Measurements from ENCODE around the gene CMC1.

- no peak for TF ChIP-seq POLR2A (IDR thresholded peaks at IDR 0.05)
- TF ChIP-seq CTCF (IDR thresholded peaks at IDR 0.05) = no peak
Observed at GRCh38 chr3:28347374-28348264, 106.2 kb downstream of the CMC1 start.

Measured in vagina (tissue), 2 donors.